Measurements from ENCODE around the gene MVB12B.

MVB12B gene

GRCh38 chr9:126502417-126503332, 176.0 kb downstream of the MVB12B start:
- TF ChIP-seq CTCF (IDR thresholded peaks at IDR 0.05; ENCODE audit: insufficient read depth, low read length, poor library complexity, severe bottlenecking): no peak
- no peak for DNase-seq (ENCODE audit: extremely low read depth, insufficient read length)
- Histone ChIP-seq H3K4me3 (replicated peaks; ENCODE audit: low read depth, low read length) (no peak overlapping the region), H3K36me3 (ENCODE audit: control insufficient read depth, insufficient read depth, low read length) (no peaks in the 10 kb centered on the region), H3K27me3 (replicated peaks; ENCODE audit: control insufficient read depth, insufficient read depth, low read length) (peaks cover 4% of the 10 kb centered on the region; the same call in 1 of the 2 replicates)

GRCh38 chr9:126503333-126504085, 176.9 kb downstream of the MVB12B start:
- no peak for DNase-seq (ENCODE audit: extremely low read depth, insufficient read length)
- Histone ChIP-seq H3K27me3 (replicated peaks; ENCODE audit: control insufficient read depth, insufficient read depth, low read length) (peaks cover 4% of the 10 kb centered on the region; the same call in 1 of the 2 replicates), H3K36me3 (ENCODE audit: control insufficient read depth, insufficient read depth, low read length) (no peaks in the 10 kb centered on the region), H3K4me3 (replicated peaks; ENCODE audit: low read depth, low read length) (no peak overlapping the region)
- no peak for TF ChIP-seq CTCF (IDR thresholded peaks at IDR 0.05; ENCODE audit: insufficient read depth, low read length, poor library complexity, severe bottlenecking)

GRCh38 chr9:126504086-126504976, 177.7 kb downstream of the MVB12B start:
- no peaks in the 10 kb centered on the region for H3K36me3 ChIP-seq (ENCODE audit: control insufficient read depth, insufficient read depth, low read length)
- peaks cover 4% of the 10 kb centered on the region; the same call in 1 of the 2 replicates for H3K27me3 ChIP-seq (replicated peaks; ENCODE audit: control insufficient read depth, insufficient read depth, low read length)
- no peak for DNase-seq (ENCODE audit: extremely low read depth, insufficient read length)
- no peak for TF ChIP-seq CTCF (IDR thresholded peaks at IDR 0.05; ENCODE audit: insufficient read depth, low read length, poor library complexity, severe bottlenecking)
- H3K4me3 ChIP-seq (replicated peaks; ENCODE audit: low read depth, low read length): no peak overlapping the region

- no peak for DNase-seq (ENCODE audit: extremely low read depth, insufficient read length)
- Histone ChIP-seq H3K4me3 (replicated peaks; ENCODE audit: low read depth, low read length) (no peak overlapping the region), H3K27me3 (replicated peaks; ENCODE audit: control insufficient read depth, insufficient read depth, low read length) (peaks cover 2% of the 10 kb centered on the region), H3K36me3 (ENCODE audit: control insufficient read depth, insufficient read depth, low read length) (no peaks in the 10 kb centered on the region)
- no peak for TF ChIP-seq CTCF (IDR thresholded peaks at IDR 0.05; ENCODE audit: insufficient read depth, low read length, poor library complexity, severe bottlenecking)
Measured at GRCh38 chr9:126504977-126505455, 178.4 kb downstream of the MVB12B start.

GRCh38 chr9:126505697-126506346, 179.2 kb downstream of the MVB12B start:
- no peak for TF ChIP-seq CTCF (IDR thresholded peaks at IDR 0.05; ENCODE audit: insufficient read depth, low read length, poor library complexity, severe bottlenecking)
- DNase-seq (ENCODE audit: extremely low read depth, insufficient read length): no peak
- H3K36me3 ChIP-seq (ENCODE audit: control insufficient read depth, insufficient read depth, low read length): no peaks in the 10 kb centered on the region
- H3K4me3 ChIP-seq (replicated peaks; ENCODE audit: low read depth, low read length): no peak overlapping the region
- H3K27me3 ChIP-seq (replicated peaks; ENCODE audit: control insufficient read depth, insufficient read depth, low read length): peaks cover 2% of the 10 kb centered on the region
